ENCODE measurements around the gene EXOG.

EXOG gene

DNA sequence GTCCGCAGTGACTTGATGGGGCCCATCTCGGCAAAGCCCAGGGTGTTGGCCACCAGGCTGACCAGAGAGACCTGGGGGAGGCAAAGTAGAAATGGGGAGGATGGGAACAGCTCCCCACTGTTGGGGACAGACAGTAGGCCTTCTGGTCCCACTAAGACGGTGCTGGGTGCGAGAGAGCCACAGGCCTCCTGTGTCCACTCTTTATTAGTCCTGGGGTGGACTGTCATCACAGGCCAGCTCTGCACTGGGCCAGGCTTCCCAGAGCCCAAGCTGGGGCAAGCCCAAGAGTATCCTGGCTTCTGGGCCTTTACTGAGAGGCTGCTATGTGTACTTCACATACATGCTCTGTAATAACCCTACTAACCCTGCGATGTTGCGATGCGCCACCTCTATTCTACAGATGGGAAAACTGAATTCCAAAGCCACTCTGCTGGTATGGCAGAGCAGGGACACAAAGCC, 66.4 kb downstream of the EXOG start:
- H3K36me3 ChIP-seq (ENCODE audit: insufficient read depth, low read length), result no peaks in the 10 kb centered on the region
- no peaks in the 10 kb centered on the region for H4K20me1 ChIP-seq (ENCODE audit: insufficient read depth, low read length)
- no peak overlapping the region for H3K27ac ChIP-seq (ENCODE audit: low read depth, low read length, poor library complexity, severe bottlenecking)
- TF ChIP-seq EZH2 (IDR thresholded peaks at IDR 0.05; ENCODE audit: borderline replicate concordance, low read length), result no peak
- TF ChIP-seq, protein P1, sequence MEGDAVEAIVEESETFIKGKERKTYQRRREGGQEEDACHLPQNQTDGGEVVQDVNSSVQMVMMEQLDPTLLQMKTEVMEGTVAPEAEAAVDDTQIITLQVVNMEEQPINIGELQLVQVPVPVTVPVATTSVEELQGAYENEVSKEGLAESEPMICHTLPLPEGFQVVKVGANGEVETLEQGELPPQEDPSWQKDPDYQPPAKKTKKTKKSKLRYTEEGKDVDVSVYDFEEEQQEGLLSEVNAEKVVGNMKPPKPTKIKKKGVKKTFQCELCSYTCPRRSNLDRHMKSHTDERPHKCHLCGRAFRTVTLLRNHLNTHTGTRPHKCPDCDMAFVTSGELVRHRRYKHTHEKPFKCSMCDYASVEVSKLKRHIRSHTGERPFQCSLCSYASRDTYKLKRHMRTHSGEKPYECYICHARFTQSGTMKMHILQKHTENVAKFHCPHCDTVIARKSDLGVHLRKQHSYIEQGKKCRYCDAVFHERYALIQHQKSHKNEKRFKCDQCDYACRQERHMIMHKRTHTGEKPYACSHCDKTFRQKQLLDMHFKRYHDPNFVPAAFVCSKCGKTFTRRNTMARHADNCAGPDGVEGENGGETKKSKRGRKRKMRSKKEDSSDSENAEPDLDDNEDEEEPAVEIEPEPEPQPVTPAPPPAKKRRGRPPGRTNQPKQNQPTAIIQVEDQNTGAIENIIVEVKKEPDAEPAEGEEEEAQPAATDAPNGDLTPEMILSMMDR (IDR thresholded peaks at IDR 0.05; ENCODE audit: low read length), result no peak
- no peak overlapping the region for H3K9ac ChIP-seq (ENCODE audit: low read length)
- H3K79me2 ChIP-seq (ENCODE audit: insufficient read depth, low read length), result no peaks in the 10 kb centered on the region
- no peaks in the 10 kb centered on the region for H3K9me2 ChIP-seq (ENCODE audit: low read depth, low read length)
- H3K4me1 ChIP-seq (ENCODE audit: insufficient read depth, low read length, severe bottlenecking), result no peaks in the 10 kb centered on the region
- H3K4me3 ChIP-seq (ENCODE audit: low read depth, low read length, poor library complexity, severe bottlenecking), result no peak overlapping the region
- no peak overlapping the region for H3K4me2 ChIP-seq (ENCODE audit: low read length)
- no peaks in the 10 kb centered on the region for H3F3A ChIP-seq (ENCODE audit: insufficient read depth, low read length)
- H3K9me3 ChIP-seq (ENCODE audit: low read length), result no peaks in the 10 kb centered on the region
- H3K27me3 ChIP-seq (ENCODE audit: insufficient read depth, low read length), result no peaks in the 10 kb centered on the region
- H2AFZ ChIP-seq (ENCODE audit: low read length), result no peak overlapping the region

DNA sequence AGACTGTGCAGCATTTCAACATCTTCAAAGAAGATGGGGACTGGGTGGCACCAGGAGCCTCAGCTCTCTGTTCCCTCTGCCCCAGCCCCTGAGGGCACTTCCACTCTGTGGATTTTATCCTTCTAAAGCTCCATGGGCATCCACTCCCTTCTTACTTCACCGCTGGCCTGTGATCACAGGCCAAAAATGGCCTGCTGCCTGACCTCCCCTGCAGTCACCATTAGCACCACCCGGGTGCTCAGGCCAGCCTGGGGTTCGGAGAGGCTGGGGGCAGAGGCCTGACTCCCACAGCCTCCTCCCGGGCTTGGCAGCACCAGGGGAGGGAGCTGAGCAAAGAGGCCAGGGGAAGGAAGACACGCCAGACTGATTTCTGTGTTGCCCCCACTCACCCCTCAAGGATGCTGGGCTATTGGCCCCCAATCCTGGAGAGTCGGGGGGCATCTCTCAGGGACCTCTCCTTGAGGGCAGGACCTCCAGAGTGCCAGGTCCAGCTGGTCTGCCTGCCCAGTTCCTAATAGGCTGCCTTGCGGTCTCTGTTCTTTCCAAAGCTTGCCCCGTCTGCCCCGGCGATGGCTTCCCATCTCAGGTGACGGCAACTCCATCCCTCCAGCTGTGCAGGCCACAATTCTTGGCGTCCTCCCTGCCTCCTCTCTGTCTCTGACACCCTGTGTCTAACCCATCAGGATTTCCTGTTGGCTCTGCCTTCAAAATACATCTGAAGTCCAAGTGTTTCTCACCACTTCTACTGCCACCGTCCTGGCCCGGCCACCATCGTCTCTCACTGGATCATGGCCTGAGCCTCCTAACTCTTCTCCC, 67.1 kb downstream of the EXOG start:
- H3K9me2 ChIP-seq (ENCODE audit: low read depth, low read length), result no peaks in the 10 kb centered on the region
- no peaks in the 10 kb centered on the region for H3F3A ChIP-seq (ENCODE audit: insufficient read depth, low read length)
- no peak for TF ChIP-seq EZH2 (IDR thresholded peaks at IDR 0.05; ENCODE audit: borderline replicate concordance, low read length)
- TF ChIP-seq, protein P1 (IDR thresholded peaks at IDR 0.05; ENCODE audit: low read length), result no peak
- H3K9me3 ChIP-seq (ENCODE audit: low read length), result no peaks in the 10 kb centered on the region
- no peaks in the 10 kb centered on the region for H3K79me2 ChIP-seq (ENCODE audit: insufficient read depth, low read length)
- no peaks in the 10 kb centered on the region for H4K20me1 ChIP-seq (ENCODE audit: insufficient read depth, low read length)
- no peak overlapping the region for H2AFZ ChIP-seq (ENCODE audit: low read length)
- H3K27me3 ChIP-seq (ENCODE audit: insufficient read depth, low read length), result no peaks in the 10 kb centered on the region
- no peak overlapping the region for H3K4me3 ChIP-seq (ENCODE audit: low read depth, low read length, poor library complexity, severe bottlenecking)
- H3K9ac ChIP-seq (ENCODE audit: low read length), result no peak overlapping the region
- no peak overlapping the region for H3K4me2 ChIP-seq (ENCODE audit: low read length)
- H3K27ac ChIP-seq (ENCODE audit: low read depth, low read length, poor library complexity, severe bottlenecking), result no peak overlapping the region
- H3K4me1 ChIP-seq (ENCODE audit: insufficient read depth, low read length, severe bottlenecking), result no peaks in the 10 kb centered on the region
- H3K36me3 ChIP-seq (ENCODE audit: insufficient read depth, low read length), result no peaks in the 10 kb centered on the region

DNA sequence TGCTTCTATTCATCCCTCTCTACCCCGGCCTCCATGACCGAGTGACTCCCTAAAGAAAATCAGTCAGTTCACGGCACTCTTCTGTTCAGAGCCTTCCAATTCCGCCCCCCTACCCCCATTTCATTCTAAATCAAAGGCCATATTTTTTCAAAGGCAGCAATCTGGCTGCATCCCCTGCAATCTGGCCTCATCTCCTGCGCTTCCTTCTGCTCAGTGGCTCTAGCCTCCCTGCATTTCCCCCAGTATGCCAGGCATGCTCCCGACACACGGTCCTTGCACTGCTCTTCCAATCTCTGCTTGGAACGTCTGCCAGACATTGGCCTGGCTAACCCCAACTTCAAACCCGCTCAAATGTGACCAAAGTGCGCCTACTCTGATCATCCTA, 67.7 kb downstream of the EXOG start:
- Histone ChIP-seq H3K36me3 (ENCODE audit: insufficient read depth, low read length) (no peaks in the 10 kb centered on the region), H3K9me3 (ENCODE audit: low read length) (no peaks in the 10 kb centered on the region), H3F3A (ENCODE audit: insufficient read depth, low read length) (no peaks in the 10 kb centered on the region), H3K9me2 (ENCODE audit: low read depth, low read length) (no peaks in the 10 kb centered on the region), H3K4me1 (ENCODE audit: insufficient read depth, low read length, severe bottlenecking) (no peaks in the 10 kb centered on the region), H3K27ac (ENCODE audit: low read depth, low read length, poor library complexity, severe bottlenecking) (no peak overlapping the region), H3K79me2 (ENCODE audit: insufficient read depth, low read length) (no peaks in the 10 kb centered on the region), H3K4me2 (ENCODE audit: low read length) (no peak overlapping the region), H2AFZ (ENCODE audit: low read length) (no peak overlapping the region), H3K27me3 (ENCODE audit: insufficient read depth, low read length) (no peaks in the 10 kb centered on the region), H4K20me1 (ENCODE audit: insufficient read depth, low read length) (no peaks in the 10 kb centered on the region), H3K4me3 (ENCODE audit: low read depth, low read length, poor library complexity, severe bottlenecking) (no peak overlapping the region), H3K9ac (ENCODE audit: low read length) (no peak overlapping the region)
- TF ChIP-seq, protein P1 (IDR thresholded peaks at IDR 0.05; ENCODE audit: low read length), result no peak
- TF ChIP-seq EZH2 (IDR thresholded peaks at IDR 0.05; ENCODE audit: borderline replicate concordance, low read length), result no peak

Measured in OCI-LY1 (cell line).